Glomerular endothelial cell (primary cell): ENCODE results near the gene VNN1. TPM values are rescaled to one million over a fixed set of nuclear protein-coding genes. Genes with fewer than 3 reads are reported as not detected.
"Not testable (repeated sequence)": the region's sequence is repeated elsewhere in the genome, so short reads cannot be mapped to it uniquely, and the experiment has no call there.

Experiments used
- DNase-seq: peaks from one replicate; pipeline ENCODE4 v3.0.0-alpha.2; 2011; ENCODE audit warnings: low read depth, low spot score; ENCODE audit errors: extremely low read depth
- total RNA-seq: library from RNA; depleted of rRNA; stranded (reverse); fragments of >200 nt; gene quantifications from 2 replicates; pipeline ENCODE4 v1.2.3, GENCODE V29; 2015

The VNN1 gene
- total RNA-seq, 1 donor from 2014 or later: 0.06 TPM

- no peak for DNase-seq
Observed at GRCh38 chr6:132675002-132675401, 38.9 kb downstream of the VNN1 start.

GRCh38 chr6:132673376-132674094 lies 40.3 kb downstream of the VNN1 start:
- no peak for DNase-seq

- DNase-seq: no peak
Observed at GRCh38 chr6:132671295-132671694, 42.6 kb downstream of the VNN1 start.

- no peak for DNase-seq
Observed at GRCh38 chr6:132669690-132670291, 44.1 kb downstream of the VNN1 start.

- no peak for DNase-seq
Observed at GRCh38 chr6:132666118-132666517, 47.7 kb downstream of the VNN1 start.

- no peak for DNase-seq
Observed at GRCh38 chr6:132664309-132665034, 49.4 kb downstream of the VNN1 start.

- no peak for DNase-seq
Observed at GRCh38 chr6:132663661-132664060, 50.2 kb downstream of the VNN1 start.

GRCh38 chr6:132661906-132662305 lies 51.9 kb downstream of the VNN1 start:
- no peak for DNase-seq

GRCh38 chr6:132659082-132659481 lies 54.8 kb downstream of the VNN1 start, which contains the start of gene TAAR1:
Gene TAAR1 (minus strand): TSS chr6:132659182. CDS start chr6:132646003, 13,179 bp downstream.
- no peak for DNase-seq

- no peak for DNase-seq
Observed at GRCh38 chr6:132651062-132651461, 62.8 kb downstream of the VNN1 start.

GRCh38 chr6:132650429-132650828 lies 63.4 kb downstream of the VNN1 start:
- no peak for DNase-seq

- no peak for DNase-seq
Observed at GRCh38 chr6:132648828-132649227, 65.0 kb downstream of the VNN1 start.

- DNase-seq: no peak
Observed at GRCh38 chr6:132648356-132648755, 65.5 kb downstream of the VNN1 start.

GRCh38 chr6:132643547-132643946 lies 70.3 kb downstream of the VNN1 start:
- DNase-seq: no peak

- not testable (repeated sequence) for DNase-seq
Observed at GRCh38 chr6:132637135-132637534, 76.7 kb downstream of the VNN1 start.

- not testable (repeated sequence) for DNase-seq
Observed at GRCh38 chr6:132635906-132636305, 77.9 kb downstream of the VNN1 start.

- DNase-seq: not testable (repeated sequence)
Observed at GRCh38 chr6:132635288-132635687, 78.6 kb downstream of the VNN1 start.

- no peak for DNase-seq
Observed at GRCh38 chr6:132634796-132635195, 79.1 kb downstream of the VNN1 start.

- DNase-seq: no peak
Observed at GRCh38 chr6:132633362-132633761, 80.5 kb downstream of the VNN1 start.
